RPMI7951 (cell line): ENCODE data around the gene POLD3. TPM values are rescaled to one million over a fixed set of nuclear protein-coding genes. Genes with fewer than 3 reads are reported as not detected.

Source experiments
- DNase-seq: peaks from one replicate; pipeline ENCODE4 v3.0.0-alpha.2; 2012; ENCODE audit warnings: low read depth
- total RNA-seq: library from RNA; depleted of rRNA; stranded (reverse); fragments of >200 nt; shearing (Covaris generic); gene quantifications from 2 replicates; pipeline ENCODE4 v1.2.3, GENCODE V29; 2014; rRNA removed

The POLD3 gene
- total RNA-seq, 1 experiment from 2014 or later, result 28.7 TPM

GRCh38 chr11:74691755-74692154, 99.4 kb downstream of the POLD3 start:
- DNase-seq, result no peak

Other genes with a start within 250 kb of the POLD3 start
- gene PGM2L1, start 194.1 kb upstream of the POLD3 start, total RNA-seq, result 5.8 and 5.9 TPM in 2 replicates
- 1.3 and 1.9 TPM in 2 replicates for gene KCNE3, start 125.0 kb upstream of the POLD3 start, total RNA-seq
- 5.0 and 5.4 TPM in 2 replicates for gene LIPT2, start 98.9 kb upstream of the POLD3 start, total RNA-seq
- not detected in 2 replicates for gene CHRDL2, start 138.8 kb downstream of the POLD3 start, total RNA-seq
- gene RNF169, start 156.3 kb downstream of the POLD3 start, total RNA-seq, result 9.3 and 11.1 TPM in 2 replicates